HepG2 (cell line): ENCODE results near the gene DDX59. TPM values are rescaled to one million over a fixed set of nuclear protein-coding genes. Genes with fewer than 3 reads are reported as not detected.

ENCODE experiments used
- DMTF1 ChIP-seq: sonication (generic); formaldehyde crosslinking; IDR thresholded peaks from 2 replicates; pipeline ENCODE4 v1.4.0; 2020; ENCODE audit warnings: mild to moderate bottlenecking, missing genetic modification reagents
- HNRNPK ChIP-seq: fragments of 200-400 bp; formaldehyde crosslinking; IDR thresholded peaks from 2 replicates; pipeline ENCODE4 v1.6.1; 2018; ENCODE audit warnings: low read length, low read depth, moderate library complexity, mild to moderate bottlenecking; ENCODE audit not compliant: poor library complexity, severe bottlenecking
- JDP2 ChIP-seq: sonication (generic); formaldehyde crosslinking; IDR thresholded peaks from 2 replicates; pipeline ENCODE4 v1.8.1; 2022; ENCODE audit warnings: missing genetic modification reagents, borderline replicate concordance
- KDM4B ChIP-seq: sonication (generic); formaldehyde crosslinking; IDR thresholded peaks from 2 replicates; pipeline ENCODE4 v1.4.0; 2020; ENCODE audit warnings: missing genetic modification reagents
- MTA3 ChIP-seq: sonication (generic); formaldehyde crosslinking; IDR thresholded peaks from 2 replicates; pipeline ENCODE4 v1.4.0; 2020; ENCODE audit warnings: missing genetic modification reagents
- NFATC3 ChIP-seq: sonication (generic); formaldehyde crosslinking; IDR thresholded peaks from 2 replicates; pipeline ENCODE4 v1.5.1; 2020; ENCODE audit warnings: mild to moderate bottlenecking, missing genetic modification reagents
- NFIB ChIP-seq: sonication (generic); formaldehyde crosslinking; IDR thresholded peaks from 2 replicates; pipeline ENCODE4 v1.9.0; 2021; ENCODE audit warnings: missing genetic modification reagents, mild to moderate bottlenecking, borderline replicate concordance
- NFKB2 ChIP-seq: sonication (generic); formaldehyde crosslinking; IDR thresholded peaks from 2 replicates; pipeline ENCODE4 v1.4.0; 2020; ENCODE audit warnings: missing genetic modification reagents, borderline replicate concordance
- PAF1 ChIP-seq: IDR thresholded peaks from 2 replicates; pipeline ENCODE4 v1.6.1; 2016; ENCODE audit warnings: missing genetic modification reagents, missing compliant biosample characterization
- RXRA ChIP-seq: sonication (generic); formaldehyde crosslinking; IDR thresholded peaks from 2 replicates; pipeline ENCODE4 v1.5.1; 2020; ENCODE audit warnings: missing genetic modification reagents
- YEATS4 ChIP-seq: sonication (generic); formaldehyde crosslinking; IDR thresholded peaks from 2 replicates; pipeline ENCODE4 v1.4.0; 2020; ENCODE audit warnings: missing genetic modification reagents, borderline replicate concordance
- ZBTB14 ChIP-seq: sonication (generic); formaldehyde crosslinking; IDR thresholded peaks from 2 replicates; pipeline ENCODE4 v1.4.0; 2020; ENCODE audit warnings: missing genetic modification reagents
- ZBTB20 ChIP-seq: sonication (generic); formaldehyde crosslinking; IDR thresholded peaks from 2 replicates; pipeline ENCODE4 v1.8.1; 2023; ENCODE audit warnings: missing genetic modification reagents, low read depth, mild to moderate bottlenecking, borderline replicate concordance
- ZBTB46 ChIP-seq: sonication (generic); formaldehyde crosslinking; IDR thresholded peaks from 2 replicates; pipeline ENCODE4 v1.4.0; 2020; ENCODE audit warnings: mild to moderate bottlenecking, missing genetic modification reagents, borderline replicate concordance
- ZNF44 ChIP-seq: sonication (generic); formaldehyde crosslinking; IDR thresholded peaks from 2 replicates; pipeline ENCODE4 v1.5.1; 2020; ENCODE audit warnings: mild to moderate bottlenecking, missing genetic modification reagents
- ZSCAN20 ChIP-seq: sonication (generic); formaldehyde crosslinking; IDR thresholded peaks from 2 replicates; pipeline ENCODE4 v1.4.0; 2020; ENCODE audit warnings: missing genetic modification reagents, mild to moderate bottlenecking, borderline replicate concordance
- polyA plus RNA-seq, 8 experiments: library from polyadenylated mRNA; depleted of rRNA in 3 of 8; stranded (reverse) in 7 of 8; unstranded in 1 of 8; fragments of >200 nt; fragmentation: Illumina TruSeq in 4 of 8; extraction: Trizol in 4 of 8; gene quantifications; 2 replicates each; pipeline versions ENCODE4 v1.2.1 to v1.2.3, GENCODE V29; 2011 to 2016; ENCODE audit warnings: low read depth in 4 of 8, missing spikeins in 1 of 8, mixed read lengths in 1 of 8; ENCODE audit not compliant: insufficient read depth in 1 of 8
- total RNA-seq, 5 experiments: library from RNA; depleted of rRNA; stranded (reverse); fragments of >200 nt; fragmentation: Illumina TruSeq; extraction: Trizol; gene quantifications; 2 replicates each; pipeline ENCODE4 v1.2.3, GENCODE V29; 2016; ENCODE audit warnings: low read depth in 1 of 5
- TF ChIP-seq, protein P1 (sequence below): sonication (generic); formaldehyde crosslinking; IDR thresholded peaks from 2 replicates; pipeline ENCODE4 v1.5.0; 2020; ENCODE audit warnings: mild to moderate bottlenecking, missing genetic modification reagents
- TF ChIP-seq, protein P2 (sequence below): sonication (generic); formaldehyde crosslinking; IDR thresholded peaks from 2 replicates; pipeline ENCODE4 v1.4.0; 2020; ENCODE audit warnings: missing genetic modification reagents

The DDX59 gene
- total and polyA plus RNA-seq, 2 of the 13 experiments (the other 11 are each of a cell fraction or from before 2014, with no cell fraction given) = 12.1 to 14.8 TPM

DNA sequence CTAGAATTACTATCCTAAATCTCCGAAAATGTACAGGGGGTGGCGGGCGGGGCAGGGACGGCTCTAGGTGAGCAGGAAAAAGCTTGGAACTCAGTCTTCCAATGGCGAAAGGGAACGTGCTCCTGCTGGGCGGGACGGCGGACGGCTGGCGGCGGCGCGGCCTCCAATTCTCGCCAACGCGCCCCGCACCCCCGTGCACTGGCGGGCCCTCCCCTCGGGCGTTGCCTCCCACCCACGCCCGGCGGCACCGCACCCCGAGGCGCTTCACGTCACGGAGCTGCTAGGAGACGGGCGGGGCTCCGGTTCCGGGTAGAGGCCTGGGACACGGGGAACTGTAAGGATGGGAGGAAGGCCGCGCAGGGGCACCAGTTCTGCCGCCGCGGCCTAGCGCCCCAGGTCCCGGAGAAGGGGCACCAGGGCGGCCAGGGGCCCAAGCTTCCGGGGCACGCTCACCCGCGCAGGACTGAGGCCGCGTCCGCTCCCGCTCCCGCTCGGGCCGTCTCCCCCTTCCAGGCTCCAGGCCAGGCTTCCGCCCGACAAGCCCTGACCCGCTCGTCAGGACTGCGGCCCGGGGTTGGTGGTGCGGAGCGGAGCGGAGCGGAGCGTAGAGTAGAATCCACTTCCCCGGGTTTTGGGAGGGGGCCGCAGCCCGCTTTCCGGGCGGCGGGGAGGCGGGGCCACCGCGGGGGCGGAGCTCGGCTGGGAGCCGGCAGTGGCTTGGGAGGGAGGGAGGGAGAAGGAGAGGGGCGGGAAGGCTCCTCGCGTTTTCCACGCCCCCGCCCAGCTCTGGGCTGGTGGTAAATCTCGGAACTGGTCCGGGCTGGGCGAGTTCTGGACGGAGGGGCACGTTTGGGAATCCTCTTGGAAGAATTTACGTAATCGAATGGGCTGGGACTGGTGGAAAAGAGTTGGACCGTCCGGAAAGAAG lies at the start of gene DDX59 (continued):
- TF ChIP-seq, protein P1, sequence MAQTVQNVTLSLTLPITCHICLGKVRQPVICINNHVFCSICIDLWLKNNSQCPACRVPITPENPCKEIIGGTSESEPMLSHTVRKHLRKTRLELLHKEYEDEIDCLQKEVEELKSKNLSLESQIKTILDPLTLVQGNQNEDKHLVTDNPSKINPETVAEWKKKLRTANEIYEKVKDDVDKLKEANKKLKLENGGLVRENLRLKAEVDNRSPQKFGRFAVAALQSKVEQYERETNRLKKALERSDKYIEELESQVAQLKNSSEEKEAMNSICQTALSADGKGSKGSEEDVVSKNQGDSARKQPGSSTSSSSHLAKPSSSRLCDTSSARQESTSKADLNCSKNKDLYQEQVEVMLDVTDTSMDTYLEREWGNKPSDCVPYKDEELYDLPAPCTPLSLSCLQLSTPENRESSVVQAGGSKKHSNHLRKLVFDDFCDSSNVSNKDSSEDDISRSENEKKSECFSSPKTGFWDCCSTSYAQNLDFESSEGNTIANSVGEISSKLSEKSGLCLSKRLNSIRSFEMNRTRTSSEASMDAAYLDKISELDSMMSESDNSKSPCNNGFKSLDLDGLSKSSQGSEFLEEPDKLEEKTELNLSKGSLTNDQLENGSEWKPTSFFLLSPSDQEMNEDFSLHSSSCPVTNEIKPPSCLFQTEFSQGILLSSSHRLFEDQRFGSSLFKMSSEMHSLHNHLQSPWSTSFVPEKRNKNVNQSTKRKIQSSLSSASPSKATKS (CRISPR knock-in tag) = peak; percentile 46; the same call in 1 of the 2 replicates
- TF ChIP-seq MTA3 (CRISPR knock-in tag) (no peak), YEATS4 (CRISPR knock-in tag) (peak; percentile 92), JDP2 (no peak), DMTF1 (CRISPR knock-in tag) (no peak), HNRNPK (peak; percentile 83), NFIB (no peak), ZBTB46 (CRISPR knock-in tag) (no peak), ZNF44 (CRISPR knock-in tag) (peak; percentile 77), RXRA (peak; percentile 40; the same call in 1 of the 2 replicates), NFKB2 (CRISPR knock-in tag) (peak; percentile 54; the same call in 1 of the 2 replicates), ZBTB20 (CRISPR knock-in tag) (0 out of 2 replicates have a peak, but pooled peaks have one; percentile 16), ZSCAN20 (CRISPR knock-in tag) (no peak; the same call in 1 of the 2 replicates), NFATC3 (CRISPR knock-in tag) (no peak), ZBTB14 (0 out of 2 replicates have a peak, but pooled peaks have one; percentile 13), KDM4B (peak; percentile 78; the same call in 1 of the 2 replicates), PAF1 (CRISPR knock-in tag) (no peak)
- TF ChIP-seq, protein P2, sequence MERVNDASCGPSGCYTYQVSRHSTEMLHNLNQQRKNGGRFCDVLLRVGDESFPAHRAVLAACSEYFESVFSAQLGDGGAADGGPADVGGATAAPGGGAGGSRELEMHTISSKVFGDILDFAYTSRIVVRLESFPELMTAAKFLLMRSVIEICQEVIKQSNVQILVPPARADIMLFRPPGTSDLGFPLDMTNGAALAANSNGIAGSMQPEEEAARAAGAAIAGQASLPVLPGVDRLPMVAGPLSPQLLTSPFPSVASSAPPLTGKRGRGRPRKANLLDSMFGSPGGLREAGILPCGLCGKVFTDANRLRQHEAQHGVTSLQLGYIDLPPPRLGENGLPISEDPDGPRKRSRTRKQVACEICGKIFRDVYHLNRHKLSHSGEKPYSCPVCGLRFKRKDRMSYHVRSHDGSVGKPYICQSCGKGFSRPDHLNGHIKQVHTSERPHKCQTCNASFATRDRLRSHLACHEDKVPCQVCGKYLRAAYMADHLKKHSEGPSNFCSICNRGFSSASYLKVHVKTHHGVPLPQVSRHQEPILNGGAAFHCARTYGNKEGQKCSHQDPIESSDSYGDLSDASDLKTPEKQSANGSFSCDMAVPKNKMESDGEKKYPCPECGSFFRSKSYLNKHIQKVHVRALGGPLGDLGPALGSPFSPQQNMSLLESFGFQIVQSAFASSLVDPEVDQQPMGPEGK (CRISPR knock-in tag) = peak; percentile 98
